MCF 10A (cell line): Measurements from ENCODE around the gene B9D1. TPM values are rescaled to one million over a fixed set of nuclear protein-coding genes. Genes with fewer than 3 reads are reported as not detected.
A peak's percentile ranks its signal among the peaks of the same experiment; 100 is the strongest.

ENCODE experiments used
- BruUV-seq: library from RNA; stranded (reverse); fragments of 400-500 nt; replicated peaks from 2 replicates; lab custom pipeline; 2021; lab: Mats Ljungman, UMichigan
- CTCF ChIA-PET: fragments of 300-600 bp; sonication (Branson Sonifier 250); formaldehyde crosslinking; extraction: SDS; loops from one replicate; lab custom pipeline; 2021; ENCODE audit warnings: antibody characterized with exemption, inconsistent platforms; lab: Yijun Ruan, JAX
- POLR2A ChIA-PET: fragments of 300-600, 350-650 bp; sonication (Branson Sonifier 250); formaldehyde crosslinking; extraction: SDS; loops from one replicate; lab custom pipeline; 2020; ENCODE audit warnings: antibody characterized with exemption, inconsistent platforms; lab: Yijun Ruan, JAX
- DNase-seq: peaks from one replicate; pipeline ENCODE4 v3.0.0-alpha.2; 2018; ENCODE audit not compliant: unreplicated experiment
- H3K27ac Mint-ChIP-seq: one replicate; pipeline ENCODE4 v1.8.0; 2022; ENCODE audit warnings: mild to moderate bottlenecking, low read depth, mixed read lengths; ENCODE audit not compliant: unreplicated experiment
- H3K27me3 Mint-ChIP-seq: one replicate; pipeline ENCODE4 v1.8.0; 2022; ENCODE audit warnings: mixed read lengths; ENCODE audit not compliant: insufficient read depth, unreplicated experiment
- H3K36me3 Mint-ChIP-seq: one replicate; pipeline ENCODE4 v1.8.0; 2022; ENCODE audit warnings: mild to moderate bottlenecking, moderate library complexity, mixed read lengths; ENCODE audit not compliant: insufficient read depth, unreplicated experiment
- H3K4me1 Mint-ChIP-seq: one replicate; pipeline ENCODE4 v1.8.0; 2022; ENCODE audit warnings: mixed read lengths; ENCODE audit not compliant: insufficient read depth, unreplicated experiment
- H3K4me3 Mint-ChIP-seq: one replicate; pipeline ENCODE4 v1.8.0; 2022; ENCODE audit warnings: mild to moderate bottlenecking, moderate library complexity, mixed read lengths; ENCODE audit not compliant: unreplicated experiment
- H3K9me3 Mint-ChIP-seq: one replicate; pipeline ENCODE4 v1.8.0; 2022; ENCODE audit warnings: mixed read lengths; ENCODE audit not compliant: unreplicated experiment
- CTCF ChIP-seq: fragments of 200-600 bp; IDR thresholded peaks from one replicate; pipeline ENCODE4 v1.8.0; 2022; ENCODE audit warnings: antibody characterized with exemption, mild to moderate bottlenecking; ENCODE audit not compliant: unreplicated experiment
- intact Hi-C: fragments of 100-400 bp; cut with micrococcal nuclease; formaldehyde crosslinking; loops from 2 replicates; pipeline ENCODE4 v1.14.1; 2022
- total RNA-seq: library from RNA; stranded (reverse); gene quantifications from 2 replicates; pipeline ENCODE4 v1.2.3, GENCODE V29; 2022

The B9D1 gene
- total RNA-seq, 1 experiment from 2014 or later: 33.0 TPM

GRCh38 chr17:19360772-19361171 is 1.8 kb downstream of the B9D1 start:
- Mint-ChIP-seq H3K27ac (no peak overlapping the region), H3K4me1 (peaks cover 14% of the 10 kb centered on the region), H3K4me3 (peak overlapping the region; percentile 78), H3K9me3 (no peaks in the 10 kb centered on the region), H3K27me3 (no peaks in the 10 kb centered on the region), H3K36me3 (peaks cover 18% of the 10 kb centered on the region)
- TF ChIP-seq CTCF: no peak
- POLR2A ChIA-PET: interaction anchor here (1.5 to 5.9 kb wide), 3 partner anchors 17 to 287 kb away, joined by 6 to 61 read pairs (median 22); partner anchors contain the start of genes ALDH3A2 and MAPK7
- no peak for DNase-seq
- BruUV-seq: no TSS peak
- intact Hi-C loops: loop anchor here (5.0 kb wide), 1 partner anchor 287 kb away; the partner anchor contains the start of gene ALDH3A2
- CTCF ChIA-PET: no interaction called here

- H3K36me3 Mint-ChIP-seq: peaks cover 18% of the 10 kb centered on the region
- intact Hi-C loops: loop anchor here (5.0 kb wide), 1 partner anchor 287 kb away; the partner anchor contains the start of gene ALDH3A2
- no peak for DNase-seq
- CTCF ChIA-PET: no interaction called here
- no peaks in the 10 kb centered on the region for H3K9me3 Mint-ChIP-seq
- BruUV-seq: no TSS peak
- POLR2A ChIA-PET: no interaction called here
- H3K4me3 Mint-ChIP-seq: no peak overlapping the region
- no peaks in the 10 kb centered on the region for H3K27me3 Mint-ChIP-seq
- peaks cover 16% of the 10 kb centered on the region for H3K4me1 Mint-ChIP-seq
- no peak for TF ChIP-seq CTCF
- H3K27ac Mint-ChIP-seq: no peak overlapping the region
Observed at GRCh38 chr17:19359856-19360255, 2.7 kb downstream of the B9D1 start.

GRCh38 chr17:19359151-19359550 is 3.4 kb downstream of the B9D1 start:
- H3K27me3 Mint-ChIP-seq: no peaks in the 10 kb centered on the region
- BruUV-seq: no TSS peak

GRCh38 chr17:19357761-19358160 is 4.8 kb downstream of the B9D1 start:
- BruUV-seq: no TSS peak
- Mint-ChIP-seq H3K4me1 (peaks cover 22% of the 10 kb centered on the region), H3K4me3 (no peak overlapping the region), H3K27ac (no peak overlapping the region), H3K27me3 (no peaks in the 10 kb centered on the region), H3K36me3 (peaks cover 18% of the 10 kb centered on the region), H3K9me3 (no peaks in the 10 kb centered on the region)
- ChIA-PET CTCF (interaction anchor here (0.8 kb wide), 1 partner anchor 1460 kb away, joined by 3 read pairs; no protein-coding TSS in a partner anchor), POLR2A (interaction anchor here (1.1 to 1.2 kb wide), 2 partner anchors 21 to 90 kb away, joined by 3 to 7 read pairs; partner anchors contain the start of gene MAPK7)
- intact Hi-C loops: no loop called here
- TF ChIP-seq CTCF: no peak
- DNase-seq: no peak

More at GRCh38 chr17:19359151-19359550, 3.4 kb downstream of the B9D1 start:
- H3K4me3 Mint-ChIP-seq: no peak overlapping the region
- peaks cover 18% of the 10 kb centered on the region for H3K36me3 Mint-ChIP-seq
- DNase-seq: no peak
- peaks cover 17% of the 10 kb centered on the region for H3K4me1 Mint-ChIP-seq
- POLR2A ChIA-PET: no interaction called here
- CTCF ChIA-PET: interaction anchor here (0.7 to 1.2 kb wide), 2 partner anchors 62 to 88 kb away, joined by 3 read pairs; no protein-coding TSS in a partner anchor
- no peak overlapping the region for H3K27ac Mint-ChIP-seq
- TF ChIP-seq CTCF: no peak
- intact Hi-C loops: no loop called here
- H3K9me3 Mint-ChIP-seq: no peaks in the 10 kb centered on the region
